ENCODE measurements around the gene RFNG.

The RFNG gene

GRCh38 chr17:82061047-82061925, 9.7 kb upstream of the RFNG start:
- no peak for DNase-seq
- in situ Hi-C loops (cut with HindIII; ENCODE audit: low pct_ligation_motif_present, low pct_unique_long_range_greater_than_20kb, low sequenced_read_pairs): no loop called here

- in situ Hi-C loops (cut with HindIII; ENCODE audit: low pct_ligation_motif_present, low pct_unique_long_range_greater_than_20kb, low sequenced_read_pairs): no loop called here
- no peak for DNase-seq
These were observed 9.0 kb upstream of the RFNG start for GRCh38 chr17:82060614-82061013.

GRCh38 chr17:82060001-82060380, 8.4 kb upstream of the RFNG start:
- DNase-seq: no peak
- in situ Hi-C loops (cut with HindIII; ENCODE audit: low pct_ligation_motif_present, low pct_unique_long_range_greater_than_20kb, low sequenced_read_pairs): no loop called here

- DNase-seq: no peak
- in situ Hi-C loops (cut with HindIII; ENCODE audit: low pct_ligation_motif_present, low pct_unique_long_range_greater_than_20kb, low sequenced_read_pairs): no loop called here
These were observed 7.8 kb upstream of the RFNG start for GRCh38 chr17:82059272-82060000.

- in situ Hi-C loops (cut with HindIII; ENCODE audit: low pct_ligation_motif_present, low pct_unique_long_range_greater_than_20kb, low sequenced_read_pairs): no loop called here
- no peak for DNase-seq
These were observed 7.2 kb upstream of the RFNG start for GRCh38 chr17:82058855-82059249.

GRCh38 chr17:82058230-82058854, 6.7 kb upstream of the RFNG start:
- in situ Hi-C loops (cut with HindIII; ENCODE audit: low pct_ligation_motif_present, low pct_unique_long_range_greater_than_20kb, low sequenced_read_pairs): no loop called here
- DNase-seq: no peak

GRCh38 chr17:82056729-82057621, 5.4 kb upstream of the RFNG start:
- no peak for DNase-seq
- in situ Hi-C loops (cut with HindIII; ENCODE audit: low pct_ligation_motif_present, low pct_unique_long_range_greater_than_20kb, low sequenced_read_pairs): no loop called here

- in situ Hi-C loops (cut with HindIII; ENCODE audit: low pct_ligation_motif_present, low pct_unique_long_range_greater_than_20kb, low sequenced_read_pairs): no loop called here
- DNase-seq: no peak
These were observed 4.5 kb upstream of the RFNG start for GRCh38 chr17:82055965-82056728.

- in situ Hi-C loops (cut with HindIII; ENCODE audit: low pct_ligation_motif_present, low pct_unique_long_range_greater_than_20kb, low sequenced_read_pairs): no loop called here
- no peak for DNase-seq
These were observed 3.7 kb upstream of the RFNG start for GRCh38 chr17:82055023-82055964.

- DNase-seq: no peak
- in situ Hi-C loops (cut with HindIII; ENCODE audit: low pct_ligation_motif_present, low pct_unique_long_range_greater_than_20kb, low sequenced_read_pairs): no loop called here
These were observed 2.9 kb upstream of the RFNG start for GRCh38 chr17:82054351-82055022.

- DNase-seq: no peak
- in situ Hi-C loops (cut with HindIII; ENCODE audit: low pct_ligation_motif_present, low pct_unique_long_range_greater_than_20kb, low sequenced_read_pairs): no loop called here
These were observed 2.1 kb upstream of the RFNG start for GRCh38 chr17:82053556-82054263.

- in situ Hi-C loops (cut with HindIII; ENCODE audit: low pct_ligation_motif_present, low pct_unique_long_range_greater_than_20kb, low sequenced_read_pairs): no loop called here
These were observed 1.5 kb upstream of the RFNG start for GRCh38 chr17:82053130-82053529.

GRCh38 chr17:82052638-82053059, 1.0 kb upstream of the RFNG start:
- in situ Hi-C loops (cut with HindIII; ENCODE audit: low pct_ligation_motif_present, low pct_unique_long_range_greater_than_20kb, low sequenced_read_pairs): no loop called here
- no peak for DNase-seq

More at GRCh38 chr17:82053130-82053529, 1.5 kb upstream of the RFNG start:
- no peak for DNase-seq

GRCh38 chr17:82050761-82051641, 610 bp downstream of the RFNG start:
- DNase-seq: no peak
- in situ Hi-C loops (cut with HindIII; ENCODE audit: low pct_ligation_motif_present, low pct_unique_long_range_greater_than_20kb, low sequenced_read_pairs): no loop called here
